AG08395 (cell line): ENCODE data around the gene INAVA.
"Not testable (repeated sequence)": the region's sequence is repeated elsewhere in the genome, so short reads cannot be mapped to it uniquely, and the experiment has no call there.

ENCODE experiments used
- DNase-seq: peaks from one replicate; pipeline ENCODE4 v3.0.0; 2012; ENCODE audit warnings: mixed read lengths, low spot score

Gene INAVA

GRCh38 chr1:200963888-200964287 is 69.2 kb downstream of the INAVA start:
- not testable (repeated sequence) for DNase-seq
